ENCODE measurements around the gene FAM163B. TPM values are rescaled to one million over a fixed set of nuclear protein-coding genes. Genes with fewer than 3 reads are reported as not detected.

Gene FAM163B
- total and polyA plus RNA-seq, 4 donors = 2.1 to 4.0 (median 3.4) TPM

- TF ChIP-seq EGR1 (IDR thresholded peaks at IDR 0.05; ENCODE audit: low read depth in 2 of 2) = no peak
- TF ChIP-seq MAX (IDR thresholded peaks at IDR 0.05) = no peak
- no peak for TF ChIP-seq HNF4G (IDR thresholded peaks at IDR 0.05)
- TF ChIP-seq NR2F2 (IDR thresholded peaks at IDR 0.05) = no peak
- TF ChIP-seq ATF3 (IDR thresholded peaks at IDR 0.05) = no peak
- no peak for TF ChIP-seq RXRA (IDR thresholded peaks at IDR 0.05)
- TF ChIP-seq FOXA1 (IDR thresholded peaks at IDR 0.05) = no peak
- no peak for TF ChIP-seq JUND (IDR thresholded peaks at IDR 0.05)
Measured at GRCh38 chr9:133583111-133583510, 26.1 kb downstream of the FAM163B start.

GRCh38 chr9:133582501-133583045 lies 26.6 kb downstream of the FAM163B start:
- Histone ChIP-seq H3K27me3 (ENCODE audit: control insufficient read depth in 4 of 4, insufficient read depth in 4 of 4, low read length in 3 of 4) (peaks cover 0 to 6% (median 0%) of the 10 kb centered on the region in 4 donors), H3K9ac (ENCODE audit: low read depth in 1 of 2, low read length in 2 of 2) (no peak overlapping the region), H3K27ac (ENCODE audit: low read depth in 1 of 2, low read length in 2 of 2) (peak overlapping the region; percentile 47 to 73), H3K4me1 (ENCODE audit: control insufficient read depth in 4 of 4, insufficient read depth in 4 of 4, low read length in 3 of 4) (no peaks in the 10 kb centered on the region), H3K9me3 (ENCODE audit: control insufficient read depth in 4 of 4, low read length in 3 of 4) (no peaks in the 10 kb centered on the region), H3K36me3 (ENCODE audit: control insufficient read depth in 4 of 4, insufficient read depth in 3 of 4, low read depth in 1 of 4, low read length in 3 of 4) (no peaks in the 10 kb centered on the region), H3K4me3 (ENCODE audit: low read depth in 1 of 3, low read length in 3 of 3) (no peak overlapping the region)
- TF ChIP-seq MAX (IDR thresholded peaks at IDR 0.05) = no peak
- TF ChIP-seq TAF1 (conservative IDR thresholded peaks at IDR 0.05) = no peak
- TF ChIP-seq RXRA (IDR thresholded peaks at IDR 0.05) = no peak
- no peak for TF ChIP-seq ATF3 (IDR thresholded peaks at IDR 0.05)
- no peak for TF ChIP-seq GABPA (IDR thresholded peaks at IDR 0.05 in 1 of 2, conservative IDR thresholded peaks at IDR 0.05 in 1 of 2)
- TF ChIP-seq NR2F2 (IDR thresholded peaks at IDR 0.05) = no peak
- TF ChIP-seq CTCF (IDR thresholded peaks at IDR 0.05; ENCODE audit: low read depth, low read length, missing input control) = no peak
- TF ChIP-seq EGR1 (IDR thresholded peaks at IDR 0.05; ENCODE audit: low read depth in 2 of 2) = no peak
- no peak for TF ChIP-seq RAD21 (IDR thresholded peaks at IDR 0.05)
- TF ChIP-seq SP1 (IDR thresholded peaks at IDR 0.05) = no peak
- TF ChIP-seq REST (IDR thresholded peaks at IDR 0.05) = no peak
- TF ChIP-seq FOXA1 (IDR thresholded peaks at IDR 0.05) = no peak
- no peak for DNase-seq (ENCODE audit: low spot score)
- WGBS = 90% methylated on average over 14 of the region's 14 CpGs

More at GRCh38 chr9:133583111-133583510, 26.1 kb downstream of the FAM163B start:
- H3K4me1 ChIP-seq (ENCODE audit: control insufficient read depth in 4 of 4, insufficient read depth in 4 of 4, low read length in 3 of 4) = no peaks in the 10 kb centered on the region
- no peak overlapping the region for H3K4me3 ChIP-seq (ENCODE audit: low read depth in 1 of 3, low read length in 3 of 3)
- DNase-seq (ENCODE audit: low spot score) = no peak
- H3K36me3 ChIP-seq (ENCODE audit: control insufficient read depth in 4 of 4, insufficient read depth in 3 of 4, low read depth in 1 of 4, low read length in 3 of 4) = no peaks in the 10 kb centered on the region
- H3K27me3 ChIP-seq (ENCODE audit: control insufficient read depth in 4 of 4, insufficient read depth in 4 of 4, low read length in 3 of 4) = peaks cover 0 to 6% (median 0%) of the 10 kb centered on the region in 4 donors
- WGBS = 77% methylated on average over 3 of the region's 3 CpGs
- no peak overlapping the region for H3K9ac ChIP-seq (ENCODE audit: low read depth in 1 of 2, low read length in 2 of 2)
- peak overlapping the region; percentile 47 to 58 for H3K27ac ChIP-seq (ENCODE audit: low read depth in 1 of 2, low read length in 2 of 2)
- H3K9me3 ChIP-seq (ENCODE audit: control insufficient read depth in 4 of 4, low read length in 3 of 4) = no peaks in the 10 kb centered on the region

Measured in liver (tissue), 9 donors.